H1 (cell line): ENCODE measurements around the gene PDCD7. TPM values are rescaled to one million over a fixed set of nuclear protein-coding genes. Genes with fewer than 3 reads are reported as not detected.

Experiments
- CTCF ChIA-PET: fragments of 300-600 bp; sonication (Branson Sonifier 250); formaldehyde crosslinking; loops from one replicate; lab custom pipeline; 2021; ENCODE audit not compliant: partially characterized antibody; lab: Charles Lee
- POLR2A ChIA-PET: fragments of 300-600 bp; sonication (Branson Sonifier 250); formaldehyde crosslinking; loops from one replicate; lab custom pipeline; 2021; ENCODE audit warnings: inconsistent platforms; ENCODE audit not compliant: partially characterized antibody; lab: Charles Lee
- DNase-seq, 2 experiments: peaks; one replicate each; pipeline versions ENCODE4 v3.0.0 to v3.0.0-alpha.2; 2010 to 2022; ENCODE audit warnings: low spot score in 2 of 2, low read depth in 1 of 2, mixed read lengths in 1 of 2
- FAIRE-seq: peaks from 2 replicates; lab custom pipeline; 2011; peaks lifted over from hg19 to GRCh38; lab: Jason Lieb, UNC
- H2AFZ ChIP-seq: 2 replicates; pipeline ENCODE4 v1.8.1; 2012; ENCODE audit warnings: low read length, inconsistent platforms
- H2AK5ac ChIP-seq: 2 replicates; pipeline ENCODE4 v1.6.1; 2013; ENCODE audit warnings: low read depth, low read length
- H2BK120ac ChIP-seq: replicated peaks from 2 replicates; pipeline ENCODE3; 2013; ENCODE audit warnings: low read depth, low read length, inconsistent platforms
- H2BK12ac ChIP-seq: 2 replicates; pipeline ENCODE4 v1.6.1; 2013; ENCODE audit warnings: low read depth, low read length
- H2BK15ac ChIP-seq: 2 replicates; pipeline ENCODE4 v1.6.1; 2013; ENCODE audit warnings: low read length
- H2BK20ac ChIP-seq: 2 replicates; pipeline ENCODE4 v1.6.1; 2013; ENCODE audit warnings: low read length
- H2BK5ac ChIP-seq: 2 replicates; pipeline ENCODE4 v1.6.1; 2013; ENCODE audit warnings: low read depth, low read length
- H3K14ac ChIP-seq: 2 replicates; pipeline ENCODE4 v1.6.1; 2013; ENCODE audit warnings: inconsistent platforms; ENCODE audit not compliant: insufficient read length
- H3K18ac ChIP-seq: 2 replicates; pipeline ENCODE4 v1.6.1; 2013; ENCODE audit warnings: low read length; ENCODE audit errors: extremely low read depth
- H3K23ac ChIP-seq: 2 replicates; pipeline ENCODE4 v1.6.1; 2013; ENCODE audit warnings: inconsistent platforms; ENCODE audit not compliant: insufficient read length
- H3K23me2 ChIP-seq: 2 replicates; pipeline ENCODE4 v1.6.1; 2013; ENCODE audit warnings: low read depth, low read length
- H3K27ac ChIP-seq: 2 replicates; pipeline ENCODE4 v1.6.1; 2011; ENCODE audit warnings: low read depth, low read length, inconsistent platforms
- H3K27me3 ChIP-seq, 4 experiments: replicated peaks in 1 of 4; 1 replicate in 1 of 4; 2 replicates in 3 of 4; pipeline versions ENCODE4 v1.6.1 to v1.8.1; 2011 to 2013; ENCODE audit warnings: low read length in 3 of 4, mild to moderate bottlenecking in 3 of 4, inconsistent platforms in 2 of 4, mixed read lengths in 2 of 4, moderate library complexity in 1 of 4; ENCODE audit not compliant: control insufficient read depth in 3 of 4, insufficient read depth in 3 of 4; ENCODE audit errors: extremely low read depth in 1 of 4
- H3K36me3 ChIP-seq, 4 experiments: 2 replicates each; pipeline versions ENCODE4 v1.6.1 to v1.8.1; 2011 to 2013; ENCODE audit warnings: mild to moderate bottlenecking in 4 of 4, low read length in 3 of 4, moderate library complexity in 2 of 4, control low read depth in 1 of 4, inconsistent platforms in 1 of 4; ENCODE audit not compliant: insufficient read depth in 4 of 4, control insufficient read depth in 2 of 4
- H3K4ac ChIP-seq: replicated peaks from 2 replicates; pipeline ENCODE3; 2013; ENCODE audit warnings: low read length, low read depth, mixed read lengths, inconsistent platforms; ENCODE audit not compliant: insufficient read length
- H3K4me1 ChIP-seq, 4 experiments: replicated peaks in 1 of 4; 1 replicate in 1 of 4; 2 replicates in 3 of 4; pipeline versions ENCODE4 v1.6.1 to v1.8.1; 2011 to 2013; ENCODE audit warnings: low read length in 3 of 4, inconsistent platforms in 2 of 4, mixed read lengths in 1 of 4; ENCODE audit not compliant: insufficient read depth in 4 of 4, control insufficient read depth in 3 of 4
- H3K4me2 ChIP-seq, 2 experiments: 2 replicates each; pipeline versions ENCODE4 v1.6.1 to v1.8.1; 2011 to 2013; ENCODE audit warnings: low read depth in 2 of 2, low read length in 2 of 2, control low read depth in 1 of 2, inconsistent platforms in 1 of 2, mild to moderate bottlenecking in 1 of 2; ENCODE audit not compliant: insufficient read depth in 1 of 2
- H3K4me3 ChIP-seq, 4 experiments: fragments of 200-600, 300-600 bp in 1 of 4; sonication (generic), shearing (Covaris generic), sonication (Bioruptor Twin) in 1 of 4; 2 replicates each; pipeline versions ENCODE4 v1.5.1 to v1.8.1; 2011 to 2016; ENCODE audit warnings: low read length in 4 of 4, low read depth in 3 of 4, control low read depth in 2 of 4, inconsistent platforms in 2 of 4, mild to moderate bottlenecking in 2 of 4, mixed read lengths in 1 of 4, moderate library complexity in 1 of 4; ENCODE audit not compliant: insufficient read depth in 2 of 4; ENCODE audit errors: extremely low read depth in 1 of 4
- H3K56ac ChIP-seq: replicated peaks from 2 replicates; pipeline ENCODE3; 2013; ENCODE audit warnings: low read depth, mild to moderate bottlenecking, mixed read lengths, low read length, inconsistent platforms; ENCODE audit not compliant: insufficient read length
- H3K79me1 ChIP-seq: 2 replicates; pipeline ENCODE4 v1.6.1; 2013; ENCODE audit warnings: low read depth, low read length, control low read depth
- H3K79me2 ChIP-seq, 2 experiments: 2 replicates each; pipeline versions ENCODE4 v1.6.1 to v1.8.1; 2012 to 2013; ENCODE audit warnings: low read length in 2 of 2, mild to moderate bottlenecking in 2 of 2, inconsistent platforms in 1 of 2; ENCODE audit not compliant: insufficient read depth in 2 of 2, control insufficient read depth in 1 of 2
- H3K9ac ChIP-seq, 4 experiments: replicated peaks in 1 of 4; 1 replicate in 1 of 4; 2 replicates in 3 of 4; pipeline versions ENCODE4 v1.6.1 to v1.8.1; 2011 to 2013; ENCODE audit warnings: low read depth in 3 of 4, low read length in 3 of 4, control low read depth in 2 of 4, mild to moderate bottlenecking in 2 of 4, moderate library complexity in 2 of 4, inconsistent platforms in 1 of 4; ENCODE audit errors: extremely low read depth in 1 of 4
- H3K9me3 ChIP-seq, 2 experiments: 2 replicates each; pipeline versions ENCODE4 v1.6.1 to v1.8.1; 2012 to 2013; ENCODE audit warnings: mild to moderate bottlenecking in 2 of 2, moderate library complexity in 2 of 2, control low read depth in 1 of 2, inconsistent platforms in 1 of 2, low read depth in 1 of 2, low read length in 1 of 2, mixed read lengths in 1 of 2; ENCODE audit not compliant: insufficient read depth in 2 of 2
- H4K20me1 ChIP-seq, 2 experiments: replicated peaks in 1 of 2; 2 replicates each; pipeline versions ENCODE3 to v1.8.1; 2011 to 2013; ENCODE audit warnings: inconsistent platforms in 2 of 2, low read length in 2 of 2, mild to moderate bottlenecking in 1 of 2; ENCODE audit not compliant: insufficient read depth in 2 of 2, control insufficient read depth in 1 of 2
- H4K5ac ChIP-seq: 2 replicates; pipeline ENCODE4 v1.6.1; 2013; ENCODE audit warnings: low read length, low read depth, mixed read lengths, inconsistent platforms; ENCODE audit not compliant: insufficient read length
- H4K8ac ChIP-seq: 2 replicates; pipeline ENCODE4 v1.8.0; 2013; ENCODE audit warnings: mild to moderate bottlenecking, moderate library complexity, low read length, inconsistent platforms; ENCODE audit not compliant: insufficient read depth; ENCODE audit errors: extremely low read depth
- H4K91ac ChIP-seq: replicated peaks from 2 replicates; pipeline ENCODE3; 2013; ENCODE audit warnings: low read length, mixed read lengths, inconsistent platforms; ENCODE audit not compliant: insufficient read length
- CBX8 ChIP-seq: fragments of 300-800, 300-1000 bp; sonication (generic); IDR thresholded peaks from 2 replicates; pipeline ENCODE4 v1.7.1; 2016; ENCODE audit warnings: low read depth, low read length, borderline replicate concordance
- CHD2 ChIP-seq: IDR thresholded peaks from 2 replicates; pipeline ENCODE4 v1.6.1; 2012; ENCODE audit warnings: low read length, improper control_type of control experiment
- EP300 ChIP-seq, 2 experiments: IDR thresholded peaks; 1 replicate in 1 of 2; 2 replicates in 1 of 2; pipeline ENCODE4 v1.6.1; 2011 to 2012; ENCODE audit warnings: low read depth in 2 of 2, low read length in 2 of 2, mild to moderate bottlenecking in 2 of 2, borderline replicate concordance in 1 of 2, inconsistent platforms in 1 of 2, moderate library complexity in 1 of 2
- FOSL1 ChIP-seq: IDR thresholded peaks from 2 replicates; pipeline ENCODE4 v1.6.1; 2011; ENCODE audit warnings: mild to moderate bottlenecking, low read depth, low read length, moderate library complexity; ENCODE audit not compliant: insufficient read depth
- GABPA ChIP-seq: IDR thresholded peaks from 2 replicates; pipeline ENCODE4 v1.6.1; 2011; ENCODE audit warnings: mild to moderate bottlenecking, low read length, moderate library complexity, borderline replicate concordance; ENCODE audit not compliant: insufficient read depth
- KDM5A ChIP-seq: fragments of 200-600 bp; IDR thresholded peaks from 2 replicates; pipeline ENCODE4 v1.7.1; 2012; ENCODE audit warnings: mild to moderate bottlenecking, low read length, inconsistent platforms, mixed read lengths
- NANOG ChIP-seq: IDR thresholded peaks from 2 replicates; pipeline ENCODE4 v1.6.1; 2011; ENCODE audit warnings: low read length, low read depth, mild to moderate bottlenecking, inconsistent platforms; ENCODE audit not compliant: insufficient read depth, poor library complexity, severe bottlenecking
- PHF8 ChIP-seq: fragments of 200-600 bp; sonication (generic); conservative IDR thresholded peaks from 2 replicates; pipeline ENCODE4 v1.7.1; 2012; ENCODE audit warnings: low read depth, mild to moderate bottlenecking, inconsistent platforms, low read length, moderate library complexity
- RFX5 ChIP-seq: IDR thresholded peaks from 2 replicates; pipeline ENCODE4 v1.6.1; 2011; ENCODE audit warnings: low read depth, low read length, improper control_type of control experiment, borderline replicate concordance
- RNF2 ChIP-seq: fragments of 200-900, 300-1000 bp; sonication (generic); IDR thresholded peaks from 2 replicates; pipeline ENCODE4 v1.7.1; 2016; ENCODE audit warnings: borderline replicate concordance, low read depth, mild to moderate bottlenecking, antibody characterized with exemption, low read length; ENCODE audit not compliant: poor library complexity, severe bottlenecking; ENCODE audit errors: missing control alignments
- SIRT6 ChIP-seq: IDR thresholded peaks from one replicate; pipeline ENCODE4 v1.7.1; 2012; ENCODE audit warnings: low read length, inconsistent platforms
- SIX5 ChIP-seq: IDR thresholded peaks from 2 replicates; pipeline ENCODE4 v1.6.1; 2011; ENCODE audit warnings: mild to moderate bottlenecking, low read depth, low read length
- ZNF274 ChIP-seq: IDR thresholded peaks from 2 replicates; pipeline ENCODE4 v1.7.0; 2012; ENCODE audit warnings: low read length, borderline replicate concordance; ENCODE audit errors: extremely low read depth
- WGBS, 2 experiments: shearing (Covaris generic) in 1 of 2; methylation state at CpG; one replicate each; pipeline versions ENCODE4 v1.1.6 to v1.1.7; 2013 to 2015; ENCODE audit warnings: low lambda C conversion rate in 2 of 2, mixed read lengths in 2 of 2, inconsistent platforms in 1 of 2, low coverage in 1 of 2, missing lambda C conversion rate in 1 of 2; ENCODE audit not compliant: insufficient replicate concordance in 2 of 2, insufficient coverage in 1 of 2, insufficient read length in 1 of 2; ENCODE audit errors: extremely low coverage in 1 of 2, missing lambda C conversion rate in 1 of 2; 5-methylcytosine and 5-hydroxymethylcytosine counted together
- polyA plus RNA-seq, 7 experiments: library from polyadenylated mRNA; depleted of rRNA in 3 of 7; stranded (reverse) in 5 of 7; unstranded in 2 of 7; fragments of >200 nt in 5 of 7; fragments of 200-250 nt in 2 of 7; gene quantifications; 1 replicate in 5 of 7; 2 replicates in 1 of 7; 4 replicates in 1 of 7; pipeline versions ENCODE4 v1.2.1 to v1.2.3, GENCODE V29; 2011 to 2013; ENCODE audit warnings: missing spikeins in 2 of 7, mixed read lengths in 2 of 7
- total RNA-seq: library from RNA; stranded (reverse); fragmentation: NEBNext Ultra II Directional; extraction: Animal tissue kit (Norgen Biotek cat#: 25700); gene quantifications from 2 replicates; pipeline ENCODE4 v1.2.1, GENCODE V29; 2021

The PDCD7 gene
- total and polyA plus RNA-seq, 2 of the 8 experiments (the other 6 are each of a cell fraction or from before 2014, with no cell fraction given), result 11.5 to 25.6 TPM

- H3K56ac ChIP-seq, result no peak overlapping the region
- H2AK5ac ChIP-seq, result no peak overlapping the region
- no peak overlapping the region for H3K23ac ChIP-seq
- H4K5ac ChIP-seq, result no peak overlapping the region
- ChIA-PET POLR2A (interaction anchor here (0.9 to 2.0 kb wide), 3 partner anchors 12 to 17 kb away, joined by 3 to 10 read pairs (median 9); no protein-coding TSS in a partner anchor), CTCF (interaction anchor here (1.5 to 9.6 kb wide), 13 partner anchors 8 to 139 kb away, joined by 3 to 259 read pairs (median 15); partner anchors contain the start of genes KBTBD13, RASL12 and UBAP1L)
- no peak overlapping the region for H2BK12ac ChIP-seq
- no peaks in the 10 kb centered on the region for H3K36me3 ChIP-seq
- no peak overlapping the region for H4K91ac ChIP-seq
- H2BK15ac ChIP-seq, result no peak overlapping the region
- H3K4me3 ChIP-seq, result no peak overlapping the region
- no peak overlapping the region for H3K4ac ChIP-seq
- no peaks in the 10 kb centered on the region for H3K79me2 ChIP-seq
- FAIRE-seq (no peak), DNase-seq (no peak)
- H3K27ac ChIP-seq, result no peak overlapping the region
- WGBS, 2 experiments, result 88% methylated on average over 7 of the region's 7 CpGs; no CpG with 5 or more reads in 1 of the 2 experiments
- peaks cover 0 to 11% (median 5%) of the 10 kb centered on the region in 4 experiments; a peak in 3 of 7 replicates for H3K27me3 ChIP-seq
- H2AFZ ChIP-seq, result no peak overlapping the region
- no peaks in the 10 kb centered on the region for H4K20me1 ChIP-seq
- no peak overlapping the region for H3K18ac ChIP-seq
- no peak overlapping the region for H2BK120ac ChIP-seq
- peaks cover 5% of the 10 kb centered on the region; the same call in 1 of the 2 replicates for H3K23me2 ChIP-seq
- H3K79me1 ChIP-seq, result no peaks in the 10 kb centered on the region
- H3K4me1 ChIP-seq, result peaks cover 0 to 2% (median 0%) of the 10 kb centered on the region in 4 experiments; a peak in 2 of 7 replicates
- no peak overlapping the region for H3K4me2 ChIP-seq
- no peak overlapping the region for H2BK20ac ChIP-seq
- no peak overlapping the region for H3K14ac ChIP-seq
- no peak overlapping the region for H2BK5ac ChIP-seq
- no peaks in the 10 kb centered on the region for H3K9me3 ChIP-seq
- H4K8ac ChIP-seq, result no peak overlapping the region
- H3K9ac ChIP-seq, result no peak overlapping the region
- TF ChIP-seq ZNF274, result no peak
- no peak for TF ChIP-seq NANOG
- no peak for TF ChIP-seq FOSL1
- TF ChIP-seq SIRT6, result no peak
- TF ChIP-seq RFX5, result no peak
- TF ChIP-seq GABPA, result no peak
- TF ChIP-seq RNF2, result no peak
- no peak for TF ChIP-seq KDM5A
- no peak for TF ChIP-seq CHD2
- TF ChIP-seq EP300 (IDR thresholded peaks at IDR 0.05; ENCODE audit: borderline replicate concordance in 1 of 2, low read depth in 2 of 2, low read length in 2 of 2), result no peak
- TF ChIP-seq CBX8, result no peak
- TF ChIP-seq PHF8, result no peak
- TF ChIP-seq SIX5, result no peak
These were observed 33.2 kb downstream of the PDCD7 start for GRCh38 chr15:65100442-65100841.
